Measurements from ENCODE around the gene GPR65. TPM values are rescaled to one million over a fixed set of nuclear protein-coding genes. Genes with fewer than 3 reads are reported as not detected.
A peak's percentile ranks its signal among the peaks of the same experiment; 100 is the strongest.
"Not testable (repeated sequence)": the region's sequence is repeated elsewhere in the genome, so short reads cannot be mapped to it uniquely, and the experiment has no call there.

GPR65 gene
- total RNA-seq, 4 donors from 2014 or later: 0.23 to 0.25 (median 0.23) TPM; not detected in 1

- intact Hi-C loops (cut with DNase I; ENCODE audit: low total_unique reads): no loop called here
- DNase-seq (ENCODE audit: low spot score in 2 of 2): no peak
- TF ChIP-seq CTCF (IDR thresholded peaks at IDR 0.05): no peak
- no peak for TF ChIP-seq POLR2A (IDR thresholded peaks at IDR 0.05)
- WGBS, 2 donors: 84 to 86% methylated on average over 5 of the region's 5 CpGs
- no peak overlapping the region for H3K4me3 ChIP-seq (ENCODE audit: low read depth, poor library complexity, severe bottlenecking)
Observed at GRCh38 chr14:88012495-88012894, 7.6 kb downstream of the GPR65 start.

GRCh38 chr14:88013750-88014349 lies 8.9 kb downstream of the GPR65 start:
- DNase-seq (ENCODE audit: low spot score in 2 of 2): peak; percentile 77 to 92
- TF ChIP-seq POLR2A (IDR thresholded peaks at IDR 0.05) (no peak), CTCF (IDR thresholded peaks at IDR 0.05) (peak in 1 of 3 donors; percentile 85)
- no peak overlapping the region for H3K4me3 ChIP-seq (ENCODE audit: low read depth, poor library complexity, severe bottlenecking)
- WGBS, 2 donors: 4 to 7% methylated on average over 7 of the region's 7 CpGs
- intact Hi-C loops (cut with DNase I; ENCODE audit: low total_unique reads): no loop called here

DNA sequence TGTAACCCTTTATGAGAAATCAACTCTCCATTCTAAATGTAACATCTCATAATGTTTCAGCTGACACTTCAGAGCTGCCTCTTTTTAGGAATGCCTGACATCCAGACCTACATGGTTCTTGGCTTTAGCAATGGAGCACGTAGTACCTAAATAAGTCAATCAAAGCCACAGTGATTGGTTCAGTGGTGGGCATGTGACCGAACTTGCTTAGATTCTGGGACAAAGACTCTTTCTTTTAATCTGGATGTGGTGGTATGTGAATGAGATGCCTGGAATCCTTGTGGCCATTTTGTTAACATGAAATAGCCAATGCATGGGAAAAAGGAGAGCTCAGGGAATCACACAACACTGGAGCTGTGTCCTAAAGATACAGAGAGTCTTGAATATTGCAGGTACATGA lies 11.8 kb downstream of the GPR65 start:
- DNase-seq (ENCODE audit: low spot score in 2 of 2): no peak
- intact Hi-C loops (cut with DNase I; ENCODE audit: low total_unique reads): no loop called here
- 92 to 93% methylated on average over 2 of the region's 2 CpGs for WGBS, 2 donors
- TF ChIP-seq CTCF (IDR thresholded peaks at IDR 0.05): no peak
- TF ChIP-seq POLR2A (IDR thresholded peaks at IDR 0.05): no peak
- no peak overlapping the region for H3K4me3 ChIP-seq (ENCODE audit: low read depth, poor library complexity, severe bottlenecking)

DNA sequence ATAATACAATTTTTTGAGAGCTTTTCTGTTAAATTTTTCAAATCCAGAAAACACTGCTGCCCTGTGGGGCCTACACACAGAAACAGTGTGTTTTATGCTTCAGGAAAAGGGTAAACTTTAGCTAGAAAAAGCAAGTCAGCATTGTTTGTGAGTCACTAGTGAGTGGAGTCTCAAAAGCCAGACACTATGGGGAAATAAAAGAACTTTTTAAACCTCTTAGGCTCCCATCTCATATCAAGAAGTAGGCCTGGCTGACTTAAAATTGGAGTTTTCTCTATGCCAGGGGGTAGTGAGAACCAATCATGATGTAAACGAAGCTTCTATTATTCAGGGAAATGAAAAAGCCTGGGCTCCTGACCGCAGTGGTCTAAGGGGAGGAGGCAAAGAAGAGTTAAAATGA lies 12.6 kb downstream of the GPR65 start:
- intact Hi-C loops (cut with DNase I; ENCODE audit: low total_unique reads): no loop called here
- DNase-seq (ENCODE audit: low spot score in 2 of 2): no peak
- TF ChIP-seq CTCF (IDR thresholded peaks at IDR 0.05) (no peak), POLR2A (IDR thresholded peaks at IDR 0.05) (no peak)
- WGBS, 2 donors: 36 to 83% methylated on average over 2 of the region's 2 CpGs
- no peak overlapping the region for H3K4me3 ChIP-seq (ENCODE audit: low read depth, poor library complexity, severe bottlenecking)

DNA sequence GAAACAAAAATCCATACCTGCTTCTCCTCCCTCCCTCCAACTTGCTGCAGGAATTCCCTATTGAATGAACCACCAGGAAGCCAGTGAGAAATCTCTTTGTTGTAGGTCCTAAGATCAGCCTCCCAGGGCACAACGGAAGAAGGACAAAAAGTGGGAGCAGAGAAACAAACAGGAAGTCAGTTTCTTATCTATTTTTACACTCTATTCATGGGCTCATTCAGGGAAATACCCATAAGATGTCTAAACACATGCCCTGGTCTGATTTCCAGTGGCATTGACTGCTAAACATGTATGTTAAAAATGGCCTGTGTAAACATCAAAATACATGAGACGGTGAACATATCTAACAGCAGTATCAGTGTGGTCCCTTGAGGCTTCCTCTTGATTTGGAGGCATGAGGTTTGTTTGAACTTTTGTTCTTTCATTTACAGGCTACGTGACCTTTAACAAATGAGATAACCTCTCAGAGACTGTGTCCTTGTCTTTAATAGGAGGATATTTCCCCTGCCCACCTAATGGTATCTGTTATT lies 18.8 kb downstream of the GPR65 start:
- no peak for DNase-seq (ENCODE audit: low spot score in 2 of 2)
- no peak for TF ChIP-seq POLR2A (IDR thresholded peaks at IDR 0.05)
- no peak for TF ChIP-seq CTCF (IDR thresholded peaks at IDR 0.05)
- WGBS, 2 donors: 63 to 65% methylated on average over 3 of the region's 3 CpGs
- H3K4me3 ChIP-seq (ENCODE audit: low read depth, poor library complexity, severe bottlenecking): no peak overlapping the region
- intact Hi-C loops (cut with DNase I; ENCODE audit: low total_unique reads): no loop called here

GRCh38 chr14:88024252-88025086 lies 19.5 kb downstream of the GPR65 start:
- 75 to 81% methylated on average over 11 of the region's 11 CpGs for WGBS, 2 donors
- DNase-seq (ENCODE audit: low spot score in 2 of 2); intact Hi-C loops (cut with DNase I; ENCODE audit: low total_unique reads); H3K4me3 ChIP-seq (ENCODE audit: low read depth, poor library complexity, severe bottlenecking): not testable (repeated sequence)

Data from lower leg skin (tissue), 4 donors.